Adrenal gland (tissue), 5 donors: ENCODE measurements around the gene BCL11A.

Source experiments
- POLR2A ChIP-seq, 2 donors: fragments of 450-650 bp; IDR thresholded peaks; one replicate each; pipeline ENCODE4 v1.6.1; 2017; ENCODE audit warnings: antibody characterized with exemption in 2 of 2, mild to moderate bottlenecking in 2 of 2, moderate library complexity in 1 of 2
- TF ChIP-seq, protein P1 (sequence below), 6 experiments: fragments of 450-650 bp in 4 of 6; fragments of 200-600 bp in 2 of 6; sonication (generic) in 1 of 6; IDR thresholded peaks; 1 replicate in 5 of 6; 2 replicates in 1 of 6; pipeline versions ENCODE4 v1.5.1 to v1.8.0; 2016 to 2021; ENCODE audit warnings: antibody characterized with exemption in 6 of 6, mild to moderate bottlenecking in 2 of 6, moderate library complexity in 1 of 6
- donor health status: DM: no; HTN: no; CAD: no.

DNA sequence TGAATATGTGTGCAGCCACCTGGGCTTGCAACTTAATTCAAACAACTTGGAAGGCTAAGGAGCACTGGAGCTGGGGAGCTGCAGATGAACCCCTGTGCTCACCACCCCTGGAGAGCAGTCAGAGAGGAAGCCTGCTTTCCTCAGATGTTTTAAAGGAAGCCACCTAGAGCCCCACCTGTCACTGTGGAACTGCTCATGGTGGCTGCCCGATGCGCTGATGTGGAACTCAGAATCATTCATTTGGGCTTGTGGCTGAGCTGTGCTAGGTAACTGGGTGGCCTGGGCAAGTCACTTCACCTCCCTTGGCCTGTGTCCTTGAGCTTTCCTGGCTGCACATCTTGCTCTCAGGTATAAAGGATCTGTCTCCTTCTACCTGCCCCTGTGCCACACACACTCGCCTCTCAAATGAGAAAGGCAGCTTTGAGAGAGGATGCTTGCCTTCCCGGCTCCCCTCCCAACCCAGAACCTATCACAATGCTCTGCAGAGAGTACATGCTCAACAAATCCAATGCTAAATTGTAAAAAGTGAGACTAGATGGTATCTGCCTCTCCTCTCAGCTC is 41.3 kb downstream of the BCL11A start:
- TF ChIP-seq, protein P1, sequence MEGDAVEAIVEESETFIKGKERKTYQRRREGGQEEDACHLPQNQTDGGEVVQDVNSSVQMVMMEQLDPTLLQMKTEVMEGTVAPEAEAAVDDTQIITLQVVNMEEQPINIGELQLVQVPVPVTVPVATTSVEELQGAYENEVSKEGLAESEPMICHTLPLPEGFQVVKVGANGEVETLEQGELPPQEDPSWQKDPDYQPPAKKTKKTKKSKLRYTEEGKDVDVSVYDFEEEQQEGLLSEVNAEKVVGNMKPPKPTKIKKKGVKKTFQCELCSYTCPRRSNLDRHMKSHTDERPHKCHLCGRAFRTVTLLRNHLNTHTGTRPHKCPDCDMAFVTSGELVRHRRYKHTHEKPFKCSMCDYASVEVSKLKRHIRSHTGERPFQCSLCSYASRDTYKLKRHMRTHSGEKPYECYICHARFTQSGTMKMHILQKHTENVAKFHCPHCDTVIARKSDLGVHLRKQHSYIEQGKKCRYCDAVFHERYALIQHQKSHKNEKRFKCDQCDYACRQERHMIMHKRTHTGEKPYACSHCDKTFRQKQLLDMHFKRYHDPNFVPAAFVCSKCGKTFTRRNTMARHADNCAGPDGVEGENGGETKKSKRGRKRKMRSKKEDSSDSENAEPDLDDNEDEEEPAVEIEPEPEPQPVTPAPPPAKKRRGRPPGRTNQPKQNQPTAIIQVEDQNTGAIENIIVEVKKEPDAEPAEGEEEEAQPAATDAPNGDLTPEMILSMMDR (IDR thresholded peaks at IDR 0.05), result no peak
- TF ChIP-seq POLR2A (IDR thresholded peaks at IDR 0.05), result no peak
